ENCODE results near the gene ACSL5. TPM values are rescaled to one million over a fixed set of nuclear protein-coding genes. Genes with fewer than 3 reads are reported as not detected.

The ACSL5 gene, protein sequence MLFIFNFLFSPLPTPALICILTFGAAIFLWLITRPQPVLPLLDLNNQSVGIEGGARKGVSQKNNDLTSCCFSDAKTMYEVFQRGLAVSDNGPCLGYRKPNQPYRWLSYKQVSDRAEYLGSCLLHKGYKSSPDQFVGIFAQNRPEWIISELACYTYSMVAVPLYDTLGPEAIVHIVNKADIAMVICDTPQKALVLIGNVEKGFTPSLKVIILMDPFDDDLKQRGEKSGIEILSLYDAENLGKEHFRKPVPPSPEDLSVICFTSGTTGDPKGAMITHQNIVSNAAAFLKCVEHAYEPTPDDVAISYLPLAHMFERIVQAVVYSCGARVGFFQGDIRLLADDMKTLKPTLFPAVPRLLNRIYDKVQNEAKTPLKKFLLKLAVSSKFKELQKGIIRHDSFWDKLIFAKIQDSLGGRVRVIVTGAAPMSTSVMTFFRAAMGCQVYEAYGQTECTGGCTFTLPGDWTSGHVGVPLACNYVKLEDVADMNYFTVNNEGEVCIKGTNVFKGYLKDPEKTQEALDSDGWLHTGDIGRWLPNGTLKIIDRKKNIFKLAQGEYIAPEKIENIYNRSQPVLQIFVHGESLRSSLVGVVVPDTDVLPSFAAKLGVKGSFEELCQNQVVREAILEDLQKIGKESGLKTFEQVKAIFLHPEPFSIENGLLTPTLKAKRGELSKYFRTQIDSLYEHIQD
- polyA plus RNA-seq, result 0.03 to 0.04 TPM in 2 of 3 replicates, not detected in the other
- polyA plus RNA-seq (2011; ENCODE audit: low read depth), result not detected
- 0.01 TPM in 1 of 2 replicates, not detected in the other for polyA plus RNA-seq (2011; cell fraction: cytosol; rRNA removed)
- polyA plus RNA-seq (2011; cell fraction: nucleus; rRNA removed), result 0.03 TPM in 1 of 2 replicates, not detected in the other
- polyA plus RNA-seq (2012; ENCODE audit: low replicate concordance), result 0.08 TPM in 1 of 2 replicates, not detected in the other
- 0.26 TPM in 1 of 3 replicates, not detected in the others for polyA minus RNA-seq
- not detected for polyA minus RNA-seq (2011; cell fraction: cytosol; rRNA and poly(A)+ RNA removed)
- polyA minus RNA-seq (2011; cell fraction: nucleus; rRNA and poly(A)+ RNA removed), result not detected in 2 replicates

- FAIRE-seq, result no peak
- H3K9me3 ChIP-seq (ENCODE audit: control insufficient read depth, low read depth, low read length), result no peaks in the 10 kb centered on the region
- H3K27me3 ChIP-seq (ENCODE audit: control insufficient read depth, extremely low read depth, insufficient read depth, low read length), result no peaks in the 10 kb centered on the region
- no peaks in the 10 kb centered on the region for H3K9me1 ChIP-seq (ENCODE audit: control insufficient read depth, extremely low read depth, insufficient read depth, low read length)
- no peaks in the 10 kb centered on the region for H3K79me2 ChIP-seq (ENCODE audit: control insufficient read depth, insufficient read depth, low read length)
- H3K27ac ChIP-seq (ENCODE audit: control insufficient read depth, insufficient read depth, low read length), result no peak within 1 kb of the TSS
- DNase-seq (ENCODE audit: low read depth, low spot score), result no peak
- H3K4me2 ChIP-seq (ENCODE audit: control insufficient read depth, extremely low read depth, insufficient read depth, low read depth, low read length), result no peak within 1 kb of the TSS
- H4K20me1 ChIP-seq (ENCODE audit: control insufficient read depth, extremely low read depth, insufficient read depth, low read length), result no peaks in the 10 kb centered on the region
- no peak within 1 kb of the TSS for H2AFZ ChIP-seq (ENCODE audit: control insufficient read depth, low read length)
- no peak for TF ChIP-seq EZH2 (IDR thresholded peaks at IDR 0.05; ENCODE audit: low read length)
- TF ChIP-seq CTCF (optimal IDR thresholded peaks at IDR 0.05 in 1 of 3, IDR thresholded peaks at IDR 0.05 in 1 of 3, conservative IDR thresholded peaks at IDR 0.05 in 1 of 3; ENCODE audit: extremely low read depth in 1 of 3, insufficient read depth in 2 of 3, low read length in 3 of 3), result no peak
- no peak within 1 kb of the TSS for H3K4me3 ChIP-seq (ENCODE audit: control insufficient read depth in 2 of 3, extremely low read depth in 1 of 3, insufficient read depth in 2 of 3, low read depth in 1 of 3, low read length in 3 of 3)
- dilution Hi-C loops (cut with MboI; ENCODE audit: extremely low pct_ligation_motif_present, low sequenced_read_pairs), result no loop called here
- H3K36me3 ChIP-seq (ENCODE audit: control insufficient read depth in 2 of 2, extremely low read depth in 1 of 2, insufficient read depth in 2 of 2, low read length in 2 of 2), result no peaks in the 10 kb centered on the region
- H3K9ac ChIP-seq (ENCODE audit: control insufficient read depth, extremely low read depth, insufficient read depth, low read length), result no peak within 1 kb of the TSS
- H3K4me1 ChIP-seq (ENCODE audit: control insufficient read depth, extremely low read depth, insufficient read depth, low read length), result no peaks in the 10 kb centered on the region
Measured at GRCh38 chr10:112373912-112374338, at the start of gene ACSL5. TSS of gene ACSL5 (plus strand) at chr10:112374116. CDS start at chr10:112394947, 20,831 bp downstream.

GRCh38 chr10:112327678-112328077 is 46.2 kb upstream of the ACSL5 start:
- Histone ChIP-seq H3K9me3 (ENCODE audit: control insufficient read depth, low read depth, low read length) (no peaks in the 10 kb centered on the region), H3K4me3 (ENCODE audit: control insufficient read depth in 2 of 3, extremely low read depth in 1 of 3, insufficient read depth in 2 of 3, low read depth in 1 of 3, low read length in 3 of 3) (no peak overlapping the region), H3K79me2 (ENCODE audit: control insufficient read depth, insufficient read depth, low read length) (no peaks in the 10 kb centered on the region), H4K20me1 (ENCODE audit: control insufficient read depth, extremely low read depth, insufficient read depth, low read length) (no peaks in the 10 kb centered on the region), H3K9ac (ENCODE audit: control insufficient read depth, extremely low read depth, insufficient read depth, low read length) (no peak overlapping the region), H3K4me2 (ENCODE audit: control insufficient read depth, extremely low read depth, insufficient read depth, low read depth, low read length) (no peak overlapping the region), H3K4me1 (ENCODE audit: control insufficient read depth, extremely low read depth, insufficient read depth, low read length) (no peaks in the 10 kb centered on the region), H2AFZ (ENCODE audit: control insufficient read depth, low read length) (no peak overlapping the region), H3K36me3 (ENCODE audit: control insufficient read depth in 2 of 2, extremely low read depth in 1 of 2, insufficient read depth in 2 of 2, low read length in 2 of 2) (no peaks in the 10 kb centered on the region), H3K27ac (ENCODE audit: control insufficient read depth, insufficient read depth, low read length) (no peak overlapping the region), H3K9me1 (ENCODE audit: control insufficient read depth, extremely low read depth, insufficient read depth, low read length) (no peaks in the 10 kb centered on the region), H3K27me3 (ENCODE audit: control insufficient read depth, extremely low read depth, insufficient read depth, low read length) (no peaks in the 10 kb centered on the region)
- DNase-seq (ENCODE audit: low read depth, low spot score), result no peak
- dilution Hi-C loops (cut with MboI; ENCODE audit: extremely low pct_ligation_motif_present, low sequenced_read_pairs), result no loop called here
- TF ChIP-seq CTCF (optimal IDR thresholded peaks at IDR 0.05 in 1 of 3, IDR thresholded peaks at IDR 0.05 in 1 of 3, conservative IDR thresholded peaks at IDR 0.05 in 1 of 3; ENCODE audit: extremely low read depth in 1 of 3, insufficient read depth in 2 of 3, low read length in 3 of 3) (no peak), EZH2 (IDR thresholded peaks at IDR 0.05; ENCODE audit: low read length) (no peak)
- no peak for FAIRE-seq

All from keratinocyte (primary cell).